ENCODE measurements around the gene PSME4. TPM values are rescaled to one million over a fixed set of nuclear protein-coding genes. Genes with fewer than 3 reads are reported as not detected.
A peak's percentile ranks its signal among the peaks of the same experiment; 100 is the strongest.

The PSME4 gene
- total and polyA plus RNA-seq, 2 of the 13 experiments (the other 11 are each of a cell fraction or from before 2014, with no cell fraction given) = 52.1 to 77.8 TPM

GRCh38 chr2:53969285-53969967 is 1.4 kb downstream of the PSME4 start (continued):
- TF ChIP-seq FOXJ3 (CRISPR knock-in tag; IDR thresholded peaks at IDR 0.05; ENCODE audit: borderline replicate concordance) (no peak), SMARCE1 (IDR thresholded peaks at IDR 0.05; ENCODE audit: borderline replicate concordance) (no peak), SOX5 (CRISPR knock-in tag; IDR thresholded peaks at IDR 0.05; ENCODE audit: borderline replicate concordance) (peak; percentile 18; the same call in 1 of the 2 replicates), NPAS2 (CRISPR knock-in tag; IDR thresholded peaks at IDR 0.05; ENCODE audit: borderline replicate concordance) (no peak), ZNF678 (CRISPR knock-in tag; IDR thresholded peaks at IDR 0.05) (no peak), ZFP36 (IDR thresholded peaks at IDR 0.05; ENCODE audit: borderline replicate concordance, low read depth, low read length, partially characterized antibody) (no peak), ZNF263 (CRISPR knock-in tag; IDR thresholded peaks at IDR 0.05) (no peak), MIER3 (CRISPR knock-in tag; IDR thresholded peaks at IDR 0.05; ENCODE audit: borderline replicate concordance) (0 out of 2 replicates have a peak, but pooled peaks have one; percentile 9), SMYD3 (CRISPR knock-in tag; IDR thresholded peaks at IDR 0.05) (no peak), SSRP1 (CRISPR knock-in tag; IDR thresholded peaks at IDR 0.05) (no peak), ZSCAN22 (CRISPR knock-in tag; IDR thresholded peaks at IDR 0.05) (no peak), FOXO1 (CRISPR knock-in tag; IDR thresholded peaks at IDR 0.05) (no peak), ZFP1 (CRISPR knock-in tag; IDR thresholded peaks at IDR 0.05) (0 out of 2 replicates have a peak, but pooled peaks have one; percentile 30), KAT8 (CRISPR knock-in tag; IDR thresholded peaks at IDR 0.05) (peak; percentile 29; the same call in 1 of the 2 replicates), RARA (CRISPR knock-in tag; IDR thresholded peaks at IDR 0.05) (peak; percentile 38), SIN3B (IDR thresholded peaks at IDR 0.05; ENCODE audit: low read length) (0 out of 2 replicates have a peak, but pooled peaks have one; percentile 19), KAT7 (CRISPR knock-in tag; IDR thresholded peaks at IDR 0.05; ENCODE audit: borderline replicate concordance) (peak; percentile 49; the same call in 1 of the 2 replicates), FOXA3 (CRISPR knock-in tag; IDR thresholded peaks at IDR 0.05) (peak; percentile 90), TRAFD1 (CRISPR knock-in tag; IDR thresholded peaks at IDR 0.05; ENCODE audit: borderline replicate concordance) (no peak)
- TF ChIP-seq, protein P1, sequence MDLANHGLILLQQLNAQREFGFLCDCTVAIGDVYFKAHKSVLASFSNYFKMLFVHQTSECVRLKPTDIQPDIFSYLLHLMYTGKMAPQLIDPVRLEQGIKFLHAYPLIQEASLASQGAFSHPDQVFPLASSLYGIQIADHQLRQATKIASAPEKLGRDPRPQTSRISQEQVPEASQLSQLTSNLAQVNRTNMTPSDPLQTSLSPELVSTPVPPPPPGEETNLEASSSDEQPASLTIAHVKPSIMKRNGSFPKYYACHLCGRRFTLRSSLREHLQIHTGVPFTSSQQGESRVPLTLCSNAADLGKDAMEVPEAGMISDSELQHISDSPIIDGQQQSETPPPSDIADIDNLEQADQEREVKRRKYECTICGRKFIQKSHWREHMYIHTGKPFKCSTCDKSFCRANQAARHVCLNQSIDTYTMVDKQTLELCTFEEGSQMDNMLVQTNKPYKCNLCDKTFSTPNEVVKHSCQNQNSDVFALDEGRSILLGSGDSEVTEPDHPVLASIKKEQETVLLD (CRISPR knock-in tag; IDR thresholded peaks at IDR 0.05; ENCODE audit: low read depth) = no peak
- TF ChIP-seq, protein P2, sequence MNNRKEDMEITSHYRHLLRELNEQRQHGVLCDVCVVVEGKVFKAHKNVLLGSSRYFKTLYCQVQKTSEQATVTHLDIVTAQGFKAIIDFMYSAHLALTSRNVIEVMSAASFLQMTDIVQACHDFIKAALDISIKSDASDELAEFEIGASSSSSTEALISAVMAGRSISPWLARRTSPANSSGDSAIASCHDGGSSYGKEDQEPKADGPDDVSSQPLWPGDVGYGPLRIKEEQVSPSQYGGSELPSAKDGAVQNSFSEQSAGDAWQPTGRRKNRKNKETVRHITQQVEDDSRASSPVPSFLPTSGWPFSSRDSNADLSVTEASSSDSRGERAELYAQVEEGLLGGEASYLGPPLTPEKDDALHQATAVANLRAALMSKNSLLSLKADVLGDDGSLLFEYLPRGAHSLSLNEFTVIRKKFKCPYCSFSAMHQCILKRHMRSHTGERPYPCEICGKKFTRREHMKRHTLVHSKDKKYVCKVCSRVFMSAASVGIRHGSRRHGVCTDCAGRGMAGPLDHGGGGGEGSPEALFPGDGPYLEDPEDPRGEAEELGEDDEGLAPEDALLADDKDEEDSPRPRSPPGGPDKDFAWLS (CRISPR knock-in tag; IDR thresholded peaks at IDR 0.05; ENCODE audit: borderline replicate concordance) = no peak
- TF ChIP-seq, protein P3, sequence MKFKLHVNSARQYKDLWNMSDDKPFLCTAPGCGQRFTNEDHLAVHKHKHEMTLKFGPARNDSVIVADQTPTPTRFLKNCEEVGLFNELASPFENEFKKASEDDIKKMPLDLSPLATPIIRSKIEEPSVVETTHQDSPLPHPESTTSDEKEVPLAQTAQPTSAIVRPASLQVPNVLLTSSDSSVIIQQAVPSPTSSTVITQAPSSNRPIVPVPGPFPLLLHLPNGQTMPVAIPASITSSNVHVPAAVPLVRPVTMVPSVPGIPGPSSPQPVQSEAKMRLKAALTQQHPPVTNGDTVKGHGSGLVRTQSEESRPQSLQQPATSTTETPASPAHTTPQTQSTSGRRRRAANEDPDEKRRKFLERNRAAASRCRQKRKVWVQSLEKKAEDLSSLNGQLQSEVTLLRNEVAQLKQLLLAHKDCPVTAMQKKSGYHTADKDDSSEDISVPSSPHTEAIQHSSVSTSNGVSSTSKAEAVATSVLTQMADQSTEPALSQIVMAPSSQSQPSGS (CRISPR knock-in tag; IDR thresholded peaks at IDR 0.05) = no peak
- TF ChIP-seq, protein P4, sequence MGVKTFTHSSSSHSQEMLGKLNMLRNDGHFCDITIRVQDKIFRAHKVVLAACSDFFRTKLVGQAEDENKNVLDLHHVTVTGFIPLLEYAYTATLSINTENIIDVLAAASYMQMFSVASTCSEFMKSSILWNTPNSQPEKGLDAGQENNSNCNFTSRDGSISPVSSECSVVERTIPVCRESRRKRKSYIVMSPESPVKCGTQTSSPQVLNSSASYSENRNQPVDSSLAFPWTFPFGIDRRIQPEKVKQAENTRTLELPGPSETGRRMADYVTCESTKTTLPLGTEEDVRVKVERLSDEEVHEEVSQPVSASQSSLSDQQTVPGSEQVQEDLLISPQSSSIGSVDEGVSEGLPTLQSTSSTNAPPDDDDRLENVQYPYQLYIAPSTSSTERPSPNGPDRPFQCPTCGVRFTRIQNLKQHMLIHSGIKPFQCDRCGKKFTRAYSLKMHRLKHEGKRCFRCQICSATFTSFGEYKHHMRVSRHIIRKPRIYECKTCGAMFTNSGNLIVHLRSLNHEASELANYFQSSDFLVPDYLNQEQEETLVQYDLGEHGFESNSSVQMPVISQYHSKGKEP (CRISPR knock-in tag; IDR thresholded peaks at IDR 0.05) = no peak

All from HepG2 (cell line).